AG04449 (cell line): ENCODE data around the gene PRM3.

Experiments used
- CTCF ChIA-PET: fragments of 350-600 bp; formaldehyde crosslinking; extraction: SDS; loops from one replicate; lab custom pipeline; 2021; ENCODE audit warnings: antibody characterized with exemption; lab: Yijun Ruan, JAX
- POLR2A ChIA-PET: fragments of 400-600, 350-600 bp; formaldehyde crosslinking; extraction: SDS; loops from one replicate; lab custom pipeline; 2020; ENCODE audit warnings: antibody characterized with exemption, inconsistent platforms; lab: Yijun Ruan, JAX
- DNase-seq: peaks from one replicate; pipeline ENCODE4 v3.0.0-alpha.2; 2010; ENCODE audit warnings: low read depth, low spot score
- H3K4me3 ChIP-seq: 2 replicates; pipeline ENCODE4 v1.5.1; 2011; ENCODE audit warnings: low read depth, mild to moderate bottlenecking, control low read depth, low read length
- CTCF ChIP-seq: IDR thresholded peaks from one replicate; pipeline ENCODE4 v1.5.1; 2011; ENCODE audit warnings: mild to moderate bottlenecking, moderate library complexity, low read length, control low read depth, inconsistent platforms; ENCODE audit not compliant: insufficient read depth; ENCODE audit errors: missing control alignments

The PRM3 gene

GRCh38 chr16:11272921-11273720 lies at the start of gene PRM3:
Gene PRM3 (minus strand): TSS chr16:11273629. CDS start chr16:11273595, 34 bp downstream.
- CTCF ChIA-PET: interaction anchor here (0.8 to 2.7 kb wide), 6 partner anchors 10 to 83 kb away, joined by 3 to 12 read pairs (median 5); partner anchors contain the start of gene SOCS1
- no peak for TF ChIP-seq CTCF
- no peak for DNase-seq
- POLR2A ChIA-PET: interaction anchor here (1.4 kb wide), 1 partner anchor 18 kb away, joined by 5 read pairs; no protein-coding TSS in a partner anchor
- no peak within 1 kb of the TSS for H3K4me3 ChIP-seq

GRCh38 chr16:11322823-11323222 lies 49.4 kb upstream of the PRM3 start:
- ChIA-PET POLR2A (no interaction called here), CTCF (interaction anchor here (1.1 kb wide), 1 partner anchor 10 kb away, joined by 3 read pairs; no protein-coding TSS in a partner anchor)
- no peak overlapping the region for H3K4me3 ChIP-seq
- no peak for TF ChIP-seq CTCF
- no peak for DNase-seq

- no peak overlapping the region for H3K4me3 ChIP-seq
- DNase-seq: no peak
- no peak for TF ChIP-seq CTCF
- CTCF ChIA-PET: no interaction called here
- POLR2A ChIA-PET: no interaction called here
These were observed 48.2 kb upstream of the PRM3 start for GRCh38 chr16:11321662-11322061.

GRCh38 chr16:11320170-11320569 lies 46.7 kb upstream of the PRM3 start:
- no peak overlapping the region for H3K4me3 ChIP-seq
- ChIA-PET CTCF (interaction anchor here (1.2 kb wide), 1 partner anchor 356 kb away, joined by 3 read pairs; no protein-coding TSS in a partner anchor), POLR2A (no interaction called here)
- DNase-seq: no peak
- TF ChIP-seq CTCF: no peak

GRCh38 chr16:11319529-11320146 lies 46.2 kb upstream of the PRM3 start:
- TF ChIP-seq CTCF: no peak
- CTCF ChIA-PET: interaction anchor here (1.2 kb wide), 1 partner anchor 356 kb away, joined by 3 read pairs; no protein-coding TSS in a partner anchor
- POLR2A ChIA-PET: no interaction called here

GRCh38 chr16:11318817-11319216 lies 45.4 kb upstream of the PRM3 start:
- ChIA-PET CTCF (interaction anchor here (0.6 to 1.5 kb wide), 2 partner anchors 22 to 39 kb away, joined by 4 read pairs; no protein-coding TSS in a partner anchor), POLR2A (no interaction called here)
- no peak for TF ChIP-seq CTCF
- H3K4me3 ChIP-seq: no peak overlapping the region
- no peak for DNase-seq

More at GRCh38 chr16:11319529-11320146, 46.2 kb upstream of the PRM3 start:
- H3K4me3 ChIP-seq: no peak overlapping the region
- DNase-seq: no peak
